HG02884 (cell line): ENCODE measurements around the gene POU2AF3.

Experiments used
- ATAC-seq: cut with Tn5 transposase; IDR thresholded peaks from one replicate; pipeline ENCODE4 v1.9.1; 2021; ENCODE audit warnings: mild to moderate bottlenecking, moderate library complexity; ENCODE audit not compliant: unreplicated experiment

Gene POU2AF3

DNA sequence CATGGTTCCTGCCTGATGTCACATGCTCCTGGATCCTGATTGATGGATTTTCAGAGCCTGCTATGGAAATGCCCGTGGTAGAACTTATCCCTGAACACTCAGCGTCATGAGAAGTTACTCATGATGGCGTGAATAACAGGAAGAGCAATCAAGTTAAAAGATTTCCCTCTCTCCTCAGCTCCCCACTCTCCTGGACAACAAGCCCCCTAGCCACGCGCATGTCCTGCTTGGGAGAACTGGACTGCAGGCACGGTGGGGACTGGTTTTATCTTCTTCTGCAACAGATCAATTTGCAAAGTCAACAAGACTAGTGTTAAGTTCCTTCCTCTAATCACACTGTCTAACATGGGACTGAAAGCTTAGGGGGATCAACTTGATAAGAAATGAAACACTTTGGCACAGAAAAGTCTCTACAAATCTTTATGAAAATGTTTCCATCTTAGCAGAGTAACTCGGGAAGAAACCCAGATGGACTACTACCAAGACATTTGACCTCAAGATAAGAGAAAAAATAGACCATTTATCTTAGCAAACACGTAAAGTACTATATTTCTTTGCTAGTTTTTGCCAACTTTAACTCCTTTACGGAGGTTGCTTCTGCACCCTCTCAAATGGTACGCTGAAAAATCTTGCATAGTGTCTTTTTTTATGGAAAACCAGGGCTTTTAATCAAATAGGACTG is 53.2 kb downstream of the POU2AF3 start:
- no peak for ATAC-seq

DNA sequence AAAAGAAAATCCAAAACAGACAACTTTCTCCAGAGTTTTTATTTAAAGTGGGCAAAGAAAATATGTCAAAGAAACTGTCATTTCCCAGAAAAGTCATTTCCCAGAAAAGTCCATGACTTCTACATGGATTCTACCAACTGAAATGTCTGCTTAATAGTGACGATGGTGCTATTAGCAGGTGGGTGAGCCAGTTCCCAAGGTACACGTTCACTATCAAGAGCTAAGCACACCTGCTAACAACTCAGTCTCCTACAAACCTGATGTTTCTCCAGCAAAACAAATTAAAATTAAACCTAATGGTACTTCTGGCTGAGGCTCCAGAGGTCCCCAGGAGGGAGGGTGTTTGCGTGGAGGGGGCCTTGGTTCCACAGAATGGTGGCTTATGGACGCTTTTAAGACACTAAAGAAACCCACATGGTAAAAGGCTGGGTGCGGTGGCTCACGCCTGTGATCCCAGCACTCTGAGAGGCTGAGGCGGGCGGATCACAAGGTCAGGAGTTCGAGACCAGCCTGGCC is 53.9 kb downstream of the POU2AF3 start:
- no peak for ATAC-seq

DNA sequence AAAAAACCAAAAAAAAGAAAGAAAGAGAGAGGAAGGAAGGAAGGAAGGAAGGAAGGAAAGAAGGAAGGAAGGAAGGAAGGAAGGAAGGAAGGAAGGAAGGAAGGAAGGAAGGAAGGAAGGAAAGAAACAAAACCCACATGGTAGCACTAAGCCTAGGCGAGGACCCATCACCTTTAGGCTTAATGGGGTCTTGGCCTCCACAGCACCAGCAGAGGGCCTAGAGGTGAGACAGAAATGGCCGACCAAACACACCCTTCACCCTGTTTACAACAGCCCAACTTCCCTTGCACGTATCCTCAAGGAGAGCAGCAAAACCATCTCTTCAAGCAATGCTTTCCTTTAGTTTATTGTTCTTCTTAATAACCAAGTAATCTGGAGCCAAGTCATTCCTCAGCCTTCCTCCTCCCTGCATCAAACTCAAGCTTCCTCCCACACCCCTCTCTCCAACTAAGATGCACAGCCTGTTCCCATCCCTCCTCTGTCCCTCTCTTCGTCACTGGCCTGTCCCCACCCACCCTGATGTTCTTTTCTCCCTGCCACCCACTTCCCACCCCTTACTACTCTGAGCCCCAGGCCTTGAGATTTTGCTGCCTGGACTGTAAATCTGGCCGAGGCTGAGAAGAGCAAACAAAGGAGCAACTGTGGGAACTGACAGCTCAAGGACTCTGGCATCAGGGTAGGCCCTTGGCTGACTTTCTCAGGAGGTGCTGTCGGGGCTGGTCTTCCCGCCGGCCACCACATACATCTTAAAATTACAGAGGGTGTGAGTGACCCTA is 54.8 kb downstream of the POU2AF3 start:
- no peak for ATAC-seq

DNA sequence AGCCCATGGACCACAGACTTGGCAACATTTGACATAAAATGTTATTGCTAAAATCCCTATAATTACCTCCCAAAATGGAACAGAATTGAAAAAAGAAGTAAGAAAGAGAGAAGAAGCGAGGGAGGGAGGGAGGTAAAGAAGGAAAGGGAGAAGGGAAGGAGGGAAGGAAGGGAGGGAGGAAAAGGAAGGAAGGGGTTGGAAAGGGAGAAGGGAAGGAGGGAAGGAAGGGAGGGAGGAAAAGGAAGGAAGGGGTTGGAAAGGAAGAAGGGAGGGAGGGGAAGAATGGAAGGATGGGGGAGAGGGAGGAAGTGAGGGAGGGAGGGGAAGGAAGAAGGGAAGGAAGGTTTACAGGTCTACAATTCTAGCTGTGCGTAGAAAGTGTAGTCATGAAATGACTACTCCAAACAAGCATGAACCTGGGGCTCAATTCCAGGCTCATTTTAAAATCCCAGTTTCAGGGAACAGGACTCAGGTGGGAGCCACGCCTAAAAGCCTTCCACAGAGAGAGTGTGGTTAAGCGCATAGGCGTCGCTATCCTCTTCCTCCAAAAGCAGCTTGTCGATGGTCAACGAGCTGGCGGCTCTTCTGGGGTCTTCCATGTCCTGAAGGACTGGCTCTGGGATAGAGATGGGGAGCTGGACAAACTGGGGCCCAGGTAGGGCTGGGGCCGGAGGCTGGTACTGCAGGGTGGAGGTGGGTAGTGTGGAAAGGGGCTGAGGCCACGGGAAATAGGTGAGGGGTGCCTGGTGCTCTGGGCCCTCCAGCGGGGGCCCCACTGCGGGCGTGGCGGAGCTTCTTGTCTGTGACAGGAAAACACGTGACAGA is 55.6 kb downstream of the POU2AF3 start:
- no peak for ATAC-seq

DNA sequence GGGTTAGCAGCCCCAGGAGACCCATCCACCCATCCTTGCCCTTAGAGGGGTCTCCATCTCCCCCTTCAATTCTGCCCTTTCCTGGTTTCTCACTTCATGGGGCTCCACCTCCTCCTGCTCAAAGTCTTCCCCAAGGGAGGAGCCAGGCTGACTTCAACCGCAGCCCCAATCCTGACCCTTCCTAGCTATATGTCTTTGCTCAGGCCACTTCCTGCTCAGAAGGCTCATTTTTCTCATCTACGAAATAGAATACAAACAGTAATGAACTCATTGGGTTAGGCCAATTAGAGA is 56.2 kb downstream of the POU2AF3 start:
- no peak for ATAC-seq

DNA sequence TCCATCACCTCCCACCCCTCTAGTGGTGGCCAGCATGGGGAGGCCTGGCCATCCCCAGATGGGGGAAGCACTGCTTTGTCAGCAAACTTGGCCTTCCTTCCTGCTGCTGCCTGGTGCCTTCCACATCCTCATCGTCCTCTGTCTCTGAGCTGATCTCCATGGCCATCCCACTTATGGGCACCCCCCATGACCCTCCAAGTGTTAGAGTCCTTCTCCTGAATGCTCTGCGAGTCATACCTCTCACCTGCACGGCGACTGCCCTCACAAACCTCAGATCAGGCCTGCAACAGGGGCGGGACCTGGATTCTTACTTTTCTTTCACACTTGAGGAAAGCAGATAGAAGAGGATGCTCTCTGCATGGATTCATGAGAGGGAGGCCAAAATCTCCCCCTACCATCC is 56.8 kb downstream of the POU2AF3 start:
- no peak for ATAC-seq

DNA sequence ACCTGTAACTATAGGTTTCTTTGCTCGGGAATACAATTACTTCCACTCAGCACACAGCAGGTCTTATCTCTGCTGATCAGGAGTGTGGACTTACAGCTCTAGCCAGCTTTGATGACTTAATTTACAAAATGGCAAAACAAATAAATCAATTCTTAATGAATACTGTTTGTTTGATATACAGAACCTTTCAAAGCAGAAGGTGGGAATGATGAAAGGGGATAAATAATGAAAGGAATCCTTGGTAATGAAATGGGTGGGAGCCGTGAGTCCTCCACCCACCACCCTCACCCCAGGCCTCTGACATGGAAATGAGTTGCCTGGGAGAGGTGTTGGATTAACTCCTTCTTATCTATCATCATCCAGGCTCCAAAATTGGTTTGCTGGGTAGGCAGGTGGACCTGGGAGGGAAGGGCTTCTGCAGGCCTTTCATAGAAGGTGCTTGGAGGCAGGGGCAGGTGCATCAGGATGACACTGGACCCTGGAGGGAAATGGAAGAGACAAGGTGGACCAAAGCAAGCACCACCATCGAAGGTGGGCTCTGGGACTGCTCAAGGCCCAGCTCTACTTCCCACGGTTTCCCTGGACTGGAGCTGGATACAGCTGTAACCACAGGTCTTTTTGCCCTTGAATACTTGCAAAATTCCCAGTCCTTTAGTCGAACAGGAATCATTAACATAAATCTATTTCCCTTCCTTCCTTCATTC is 57.8 kb downstream of the POU2AF3 start:
- ATAC-seq: no peak

DNA sequence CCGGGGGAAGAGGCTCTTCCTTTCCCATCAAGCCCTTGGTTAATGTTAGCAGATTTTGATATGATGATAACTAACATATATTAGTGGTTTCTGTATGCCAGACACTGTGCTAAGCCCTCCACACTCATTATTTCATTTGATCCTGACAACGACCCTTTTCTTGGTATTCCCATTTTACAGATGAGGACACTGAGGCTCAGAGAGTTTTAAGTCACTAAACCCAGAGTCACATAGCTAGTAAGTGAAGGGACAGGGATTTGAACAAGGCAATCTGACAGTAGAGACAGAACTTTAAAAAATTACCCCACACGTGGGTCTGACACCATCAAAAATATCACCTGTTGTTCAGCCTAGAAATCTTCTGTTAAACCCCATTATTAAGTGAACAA is 58.3 kb downstream of the POU2AF3 start:
- ATAC-seq: no peak

DNA sequence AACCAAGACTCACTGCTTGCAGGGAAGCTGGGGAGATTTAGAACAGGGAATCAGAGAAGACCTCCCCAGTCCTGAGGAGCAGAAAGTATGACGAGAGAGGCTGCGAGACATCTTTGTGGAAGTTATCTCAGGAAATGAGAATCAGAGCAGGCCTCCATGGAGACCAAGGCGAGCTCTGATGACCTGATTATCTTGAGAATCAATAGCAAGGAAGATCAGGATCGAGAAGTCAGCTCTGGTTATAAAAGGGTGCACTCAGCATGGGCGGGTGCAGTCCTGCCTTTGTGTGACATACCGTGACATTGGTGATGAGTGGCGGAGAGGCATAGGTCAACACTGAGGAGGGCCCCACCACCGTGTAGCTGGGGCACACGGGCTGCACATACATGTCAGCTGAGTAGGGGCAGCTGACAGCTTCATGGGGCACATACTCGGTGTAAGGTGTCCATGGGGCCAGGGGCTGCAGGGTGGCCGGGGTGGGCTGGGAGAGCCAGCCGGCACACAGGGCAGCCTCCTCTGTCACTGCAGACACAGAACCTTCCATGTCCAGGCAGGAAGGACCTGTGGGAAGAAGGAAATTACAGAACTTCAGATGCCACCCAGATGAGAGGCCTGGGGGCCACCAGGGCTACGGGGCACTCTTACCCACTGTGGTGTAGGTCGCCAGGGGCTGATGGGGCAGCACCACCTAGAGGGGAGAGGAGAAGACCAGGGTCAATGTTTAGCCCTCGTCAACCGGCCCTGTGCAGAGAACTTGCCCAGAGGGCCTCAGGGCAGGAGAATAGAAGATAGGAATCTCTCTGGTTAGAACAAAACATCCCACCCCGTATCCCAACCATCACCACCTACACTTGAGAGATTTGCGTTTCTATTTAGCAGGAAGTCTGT is 59.0 kb downstream of the POU2AF3 start:
- ATAC-seq: no peak
